ENCODE data around the gene SLC17A9.

DNA sequence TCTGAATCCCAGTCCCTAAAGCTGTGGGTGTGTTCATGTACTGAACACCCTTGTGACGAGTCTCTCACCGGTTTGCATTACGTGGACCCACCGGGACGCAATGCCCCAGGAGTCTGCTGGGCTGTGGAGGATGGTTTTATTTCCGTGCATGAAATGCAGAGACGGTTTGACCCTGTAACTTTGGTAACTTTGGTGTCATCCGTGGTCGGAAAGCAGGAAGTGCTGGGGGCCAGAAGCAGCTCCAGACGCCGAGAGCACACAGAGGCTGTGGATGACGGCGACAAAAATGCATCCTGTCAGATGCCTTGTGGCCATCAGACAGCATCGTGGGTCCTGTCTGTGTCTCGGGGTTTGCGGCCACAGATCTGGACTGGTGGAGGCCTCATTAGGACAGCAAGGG lies 47.1 kb downstream of the SLC17A9 start:
- no peak for TF ChIP-seq EZH2 (IDR thresholded peaks at IDR 0.05; ENCODE audit: low read depth, unreplicated experiment)
- TF ChIP-seq, protein P1, sequence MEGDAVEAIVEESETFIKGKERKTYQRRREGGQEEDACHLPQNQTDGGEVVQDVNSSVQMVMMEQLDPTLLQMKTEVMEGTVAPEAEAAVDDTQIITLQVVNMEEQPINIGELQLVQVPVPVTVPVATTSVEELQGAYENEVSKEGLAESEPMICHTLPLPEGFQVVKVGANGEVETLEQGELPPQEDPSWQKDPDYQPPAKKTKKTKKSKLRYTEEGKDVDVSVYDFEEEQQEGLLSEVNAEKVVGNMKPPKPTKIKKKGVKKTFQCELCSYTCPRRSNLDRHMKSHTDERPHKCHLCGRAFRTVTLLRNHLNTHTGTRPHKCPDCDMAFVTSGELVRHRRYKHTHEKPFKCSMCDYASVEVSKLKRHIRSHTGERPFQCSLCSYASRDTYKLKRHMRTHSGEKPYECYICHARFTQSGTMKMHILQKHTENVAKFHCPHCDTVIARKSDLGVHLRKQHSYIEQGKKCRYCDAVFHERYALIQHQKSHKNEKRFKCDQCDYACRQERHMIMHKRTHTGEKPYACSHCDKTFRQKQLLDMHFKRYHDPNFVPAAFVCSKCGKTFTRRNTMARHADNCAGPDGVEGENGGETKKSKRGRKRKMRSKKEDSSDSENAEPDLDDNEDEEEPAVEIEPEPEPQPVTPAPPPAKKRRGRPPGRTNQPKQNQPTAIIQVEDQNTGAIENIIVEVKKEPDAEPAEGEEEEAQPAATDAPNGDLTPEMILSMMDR (conservative IDR thresholded peaks at IDR 0.05; ENCODE audit: low read depth in 2 of 2): no peak
- TF ChIP-seq, protein P2, sequence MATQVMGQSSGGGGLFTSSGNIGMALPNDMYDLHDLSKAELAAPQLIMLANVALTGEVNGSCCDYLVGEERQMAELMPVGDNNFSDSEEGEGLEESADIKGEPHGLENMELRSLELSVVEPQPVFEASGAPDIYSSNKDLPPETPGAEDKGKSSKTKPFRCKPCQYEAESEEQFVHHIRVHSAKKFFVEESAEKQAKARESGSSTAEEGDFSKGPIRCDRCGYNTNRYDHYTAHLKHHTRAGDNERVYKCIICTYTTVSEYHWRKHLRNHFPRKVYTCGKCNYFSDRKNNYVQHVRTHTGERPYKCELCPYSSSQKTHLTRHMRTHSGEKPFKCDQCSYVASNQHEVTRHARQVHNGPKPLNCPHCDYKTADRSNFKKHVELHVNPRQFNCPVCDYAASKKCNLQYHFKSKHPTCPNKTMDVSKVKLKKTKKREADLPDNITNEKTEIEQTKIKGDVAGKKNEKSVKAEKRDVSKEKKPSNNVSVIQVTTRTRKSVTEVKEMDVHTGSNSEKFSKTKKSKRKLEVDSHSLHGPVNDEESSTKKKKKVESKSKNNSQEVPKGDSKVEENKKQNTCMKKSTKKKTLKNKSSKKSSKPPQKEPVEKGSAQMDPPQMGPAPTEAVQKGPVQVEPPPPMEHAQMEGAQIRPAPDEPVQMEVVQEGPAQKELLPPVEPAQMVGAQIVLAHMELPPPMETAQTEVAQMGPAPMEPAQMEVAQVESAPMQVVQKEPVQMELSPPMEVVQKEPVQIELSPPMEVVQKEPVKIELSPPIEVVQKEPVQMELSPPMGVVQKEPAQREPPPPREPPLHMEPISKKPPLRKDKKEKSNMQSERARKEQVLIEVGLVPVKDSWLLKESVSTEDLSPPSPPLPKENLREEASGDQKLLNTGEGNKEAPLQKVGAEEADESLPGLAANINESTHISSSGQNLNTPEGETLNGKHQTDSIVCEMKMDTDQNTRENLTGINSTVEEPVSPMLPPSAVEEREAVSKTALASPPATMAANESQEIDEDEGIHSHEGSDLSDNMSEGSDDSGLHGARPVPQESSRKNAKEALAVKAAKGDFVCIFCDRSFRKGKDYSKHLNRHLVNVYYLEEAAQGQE (IDR thresholded peaks at IDR 0.05; ENCODE audit: unreplicated experiment): no peak
- TF ChIP-seq ZNF331 (CRISPR knock-in tag; IDR thresholded peaks at IDR 0.05; ENCODE audit: low read depth): no peak
- TF ChIP-seq POLR2AphosphoS5 (IDR thresholded peaks at IDR 0.05; ENCODE audit: low read depth): no peak
- TF ChIP-seq STAT1 (IDR thresholded peaks at IDR 0.05; ENCODE audit: unreplicated experiment): no peak
- no peak for TF ChIP-seq JUNB (IDR thresholded peaks at IDR 0.05; ENCODE audit: unreplicated experiment)
- TF ChIP-seq EZH2phosphoT487 (IDR thresholded peaks at IDR 0.05; ENCODE audit: unreplicated experiment): no peak
- TF ChIP-seq CREB1 (CRISPR knock-in tag; IDR thresholded peaks at IDR 0.05; ENCODE audit: low read depth): no peak
- TF ChIP-seq ZNF114 (CRISPR knock-in tag; IDR thresholded peaks at IDR 0.05): no peak
- TF ChIP-seq, protein P3, sequence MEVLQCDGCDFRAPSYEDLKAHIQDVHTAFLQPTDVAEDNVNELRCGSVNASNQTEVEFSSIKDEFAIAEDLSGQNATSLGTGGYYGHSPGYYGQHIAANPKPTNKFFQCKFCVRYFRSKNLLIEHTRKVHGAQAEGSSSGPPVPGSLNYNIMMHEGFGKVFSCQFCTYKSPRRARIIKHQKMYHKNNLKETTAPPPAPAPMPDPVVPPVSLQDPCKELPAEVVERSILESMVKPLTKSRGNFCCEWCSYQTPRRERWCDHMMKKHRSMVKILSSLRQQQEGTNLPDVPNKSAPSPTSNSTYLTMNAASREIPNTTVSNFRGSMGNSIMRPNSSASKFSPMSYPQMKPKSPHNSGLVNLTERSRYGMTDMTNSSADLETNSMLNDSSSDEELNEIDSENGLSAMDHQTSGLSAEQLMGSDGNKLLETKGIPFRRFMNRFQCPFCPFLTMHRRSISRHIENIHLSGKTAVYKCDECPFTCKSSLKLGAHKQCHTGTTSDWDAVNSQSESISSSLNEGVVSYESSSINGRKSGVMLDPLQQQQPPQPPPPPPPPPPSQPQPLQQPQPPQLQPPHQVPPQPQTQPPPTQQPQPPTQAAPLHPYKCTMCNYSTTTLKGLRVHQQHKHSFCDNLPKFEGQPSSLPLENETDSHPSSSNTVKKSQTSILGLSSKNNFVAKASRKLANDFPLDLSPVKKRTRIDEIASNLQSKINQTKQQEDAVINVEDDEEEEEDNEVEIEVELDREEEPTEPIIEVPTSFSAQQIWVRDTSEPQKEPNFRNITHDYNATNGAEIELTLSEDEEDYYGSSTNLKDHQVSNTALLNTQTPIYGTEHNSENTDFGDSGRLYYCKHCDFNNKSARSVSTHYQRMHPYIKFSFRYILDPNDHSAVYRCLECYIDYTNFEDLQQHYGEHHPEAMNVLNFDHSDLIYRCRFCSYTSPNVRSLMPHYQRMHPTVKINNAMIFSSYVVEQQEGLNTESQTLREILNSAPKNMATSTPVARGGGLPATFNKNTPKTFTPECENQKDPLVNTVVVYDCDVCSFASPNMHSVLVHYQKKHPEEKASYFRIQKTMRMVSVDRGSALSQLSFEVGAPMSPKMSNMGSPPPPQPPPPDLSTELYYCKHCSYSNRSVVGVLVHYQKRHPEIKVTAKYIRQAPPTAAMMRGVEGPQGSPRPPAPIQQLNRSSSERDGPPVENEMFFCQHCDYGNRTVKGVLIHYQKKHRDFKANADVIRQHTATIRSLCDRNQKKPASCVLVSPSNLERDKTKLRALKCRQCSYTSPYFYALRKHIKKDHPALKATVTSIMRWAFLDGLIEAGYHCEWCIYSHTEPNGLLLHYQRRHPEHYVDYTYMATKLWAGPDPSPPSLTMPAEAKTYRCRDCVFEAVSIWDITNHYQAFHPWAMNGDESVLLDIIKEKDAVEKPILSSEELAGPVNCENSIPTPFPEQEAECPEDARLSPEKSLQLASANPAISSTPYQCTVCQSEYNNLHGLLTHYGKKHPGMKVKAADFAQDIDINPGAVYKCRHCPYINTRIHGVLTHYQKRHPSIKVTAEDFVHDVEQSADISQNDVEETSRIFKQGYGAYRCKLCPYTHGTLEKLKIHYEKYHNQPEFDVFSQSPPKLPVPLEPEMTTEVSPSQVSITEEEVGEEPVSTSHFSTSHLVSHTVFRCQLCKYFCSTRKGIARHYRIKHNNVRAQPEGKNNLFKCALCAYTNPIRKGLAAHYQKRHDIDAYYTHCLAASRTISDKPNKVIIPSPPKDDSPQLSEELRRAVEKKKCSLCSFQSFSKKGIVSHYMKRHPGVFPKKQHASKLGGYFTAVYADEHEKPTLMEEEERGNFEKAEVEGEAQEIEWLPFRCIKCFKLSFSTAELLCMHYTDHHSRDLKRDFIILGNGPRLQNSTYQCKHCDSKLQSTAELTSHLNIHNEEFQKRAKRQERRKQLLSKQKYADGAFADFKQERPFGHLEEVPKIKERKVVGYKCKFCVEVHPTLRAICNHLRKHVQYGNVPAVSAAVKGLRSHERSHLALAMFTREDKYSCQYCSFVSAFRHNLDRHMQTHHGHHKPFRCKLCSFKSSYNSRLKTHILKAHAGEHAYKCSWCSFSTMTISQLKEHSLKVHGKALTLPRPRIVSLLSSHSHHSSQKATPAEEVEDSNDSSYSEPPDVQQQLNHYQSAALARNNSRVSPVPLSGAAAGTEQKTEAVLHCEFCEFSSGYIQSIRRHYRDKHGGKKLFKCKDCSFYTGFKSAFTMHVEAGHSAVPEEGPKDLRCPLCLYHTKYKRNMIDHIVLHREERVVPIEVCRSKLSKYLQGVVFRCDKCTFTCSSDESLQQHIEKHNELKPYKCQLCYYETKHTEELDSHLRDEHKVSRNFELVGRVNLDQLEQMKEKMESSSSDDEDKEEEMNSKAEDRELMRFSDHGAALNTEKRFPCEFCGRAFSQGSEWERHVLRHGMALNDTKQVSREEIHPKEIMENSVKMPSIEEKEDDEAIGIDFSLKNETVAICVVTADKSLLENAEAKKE (CRISPR knock-in tag; IDR thresholded peaks at IDR 0.05): no peak
- TF ChIP-seq, protein P4, sequence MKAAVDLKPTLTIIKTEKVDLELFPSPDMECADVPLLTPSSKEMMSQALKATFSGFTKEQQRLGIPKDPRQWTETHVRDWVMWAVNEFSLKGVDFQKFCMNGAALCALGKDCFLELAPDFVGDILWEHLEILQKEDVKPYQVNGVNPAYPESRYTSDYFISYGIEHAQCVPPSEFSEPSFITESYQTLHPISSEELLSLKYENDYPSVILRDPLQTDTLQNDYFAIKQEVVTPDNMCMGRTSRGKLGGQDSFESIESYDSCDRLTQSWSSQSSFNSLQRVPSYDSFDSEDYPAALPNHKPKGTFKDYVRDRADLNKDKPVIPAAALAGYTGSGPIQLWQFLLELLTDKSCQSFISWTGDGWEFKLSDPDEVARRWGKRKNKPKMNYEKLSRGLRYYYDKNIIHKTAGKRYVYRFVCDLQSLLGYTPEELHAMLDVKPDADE (IDR thresholded peaks at IDR 0.05): no peak
